Thymus (tissue), 11 donors: ENCODE measurements around the gene STAB2. TPM values are rescaled to one million over a fixed set of nuclear protein-coding genes. Genes with fewer than 3 reads are reported as not detected.

ENCODE experiments used
- DNase-seq, 9 donors: peaks; one replicate each; pipeline ENCODE4 v3.0.0-alpha.2; 2013; ENCODE audit warnings: low spot score in 9 of 9, low read depth in 6 of 9, missing footprints in 1 of 9
- H3K27ac ChIP-seq, 2 donors: one replicate each; pipeline ENCODE4 v1.5.1; 2013; ENCODE audit warnings: control low read depth in 1 of 2, low read depth in 1 of 2, low read length in 1 of 2, mild to moderate bottlenecking in 1 of 2, moderate library complexity in 1 of 2
- H3K27me3 ChIP-seq, 2 donors: one replicate each; pipeline ENCODE4 v1.5.1; 2013; ENCODE audit warnings: low read length in 1 of 2; ENCODE audit not compliant: control insufficient read depth in 2 of 2, insufficient read depth in 1 of 2
- H3K36me3 ChIP-seq, 2 donors: one replicate each; pipeline ENCODE4 v1.5.1; 2013; ENCODE audit warnings: low read length in 1 of 2, mild to moderate bottlenecking in 1 of 2, moderate library complexity in 1 of 2; ENCODE audit not compliant: control insufficient read depth in 2 of 2, insufficient read depth in 2 of 2
- H3K4me1 ChIP-seq, 2 donors: one replicate each; pipeline ENCODE4 v1.5.1; 2013; ENCODE audit warnings: low read length in 2 of 2; ENCODE audit not compliant: control insufficient read depth in 2 of 2, insufficient read depth in 2 of 2
- H3K4me3 ChIP-seq, 2 donors: one replicate each; pipeline ENCODE4 v1.5.1; 2013; ENCODE audit warnings: low read length in 2 of 2, control low read depth in 1 of 2, mild to moderate bottlenecking in 1 of 2
- H3K9me3 ChIP-seq, 2 donors: one replicate each; pipeline ENCODE4 v1.5.1; 2013; ENCODE audit warnings: low read length in 1 of 2, mild to moderate bottlenecking in 1 of 2; ENCODE audit not compliant: control insufficient read depth in 2 of 2, insufficient read depth in 1 of 2
- WGBS: extraction: QIAGEN DNeasy Blood & Tissue Kit; methylation state at CpG from one replicate; pipeline ENCODE4 v1.1.7; 2013; 5-methylcytosine and 5-hydroxymethylcytosine counted together
- polyA plus RNA-seq: library from polyadenylated mRNA; stranded (reverse); fragments of 200-250 nt; gene quantifications from one replicate; pipeline ENCODE4 v1.2.3, GENCODE V29; 2013
- total RNA-seq: library from RNA; stranded (reverse); fragments of 120-200 nt; gene quantifications from one replicate; pipeline ENCODE4 v1.2.4, GENCODE V29; 2013
- donor health status: healthy.

Gene STAB2
- total and polyA plus RNA-seq, 2 donors = 0.11 to 0.24 TPM

DNA sequence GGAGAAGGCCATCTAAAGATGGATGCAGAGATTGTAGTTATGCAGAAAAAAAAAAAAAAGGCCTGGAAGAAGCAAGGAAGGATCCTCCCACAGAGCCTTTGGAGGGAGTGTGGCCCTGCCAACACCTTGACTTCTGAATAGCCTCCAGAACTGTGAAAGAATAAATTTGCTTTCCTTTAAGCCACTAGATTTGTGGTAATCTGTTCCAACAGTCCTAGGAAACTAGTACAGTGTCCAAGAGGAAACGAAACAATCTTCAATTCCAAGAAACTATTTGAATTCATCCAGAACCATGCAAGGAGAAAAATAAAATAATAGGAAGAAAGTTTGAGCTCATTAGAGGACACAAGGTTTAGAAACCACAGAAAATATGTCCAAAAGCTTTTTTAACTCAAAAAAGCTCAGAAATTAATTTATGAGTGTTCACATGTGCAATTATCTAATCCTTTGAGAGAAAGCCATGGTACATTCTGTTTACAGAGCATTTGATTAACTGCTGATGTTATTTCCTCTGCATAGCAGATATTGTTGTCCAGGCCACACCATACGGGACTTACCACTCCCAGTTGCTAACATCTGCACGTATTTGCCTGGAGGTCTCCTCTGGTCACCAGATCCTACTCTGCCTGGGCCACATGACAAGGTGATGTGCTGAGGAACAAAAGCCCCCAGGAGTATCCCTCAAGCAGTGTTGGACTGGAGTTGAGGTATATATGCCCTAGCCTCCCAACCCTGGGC lies 30.0 kb upstream of the STAB2 start:
- Histone ChIP-seq H3K9me3 (no peaks in the 10 kb centered on the region), H3K4me1 (no peaks in the 10 kb centered on the region), H3K36me3 (no peaks in the 10 kb centered on the region), H3K27me3 (no peaks in the 10 kb centered on the region), H3K4me3 (no peak overlapping the region), H3K27ac (no peak overlapping the region)
- DNase-seq = no peak
- WGBS = 89% methylated on average over 3 of the region's 3 CpGs

DNA sequence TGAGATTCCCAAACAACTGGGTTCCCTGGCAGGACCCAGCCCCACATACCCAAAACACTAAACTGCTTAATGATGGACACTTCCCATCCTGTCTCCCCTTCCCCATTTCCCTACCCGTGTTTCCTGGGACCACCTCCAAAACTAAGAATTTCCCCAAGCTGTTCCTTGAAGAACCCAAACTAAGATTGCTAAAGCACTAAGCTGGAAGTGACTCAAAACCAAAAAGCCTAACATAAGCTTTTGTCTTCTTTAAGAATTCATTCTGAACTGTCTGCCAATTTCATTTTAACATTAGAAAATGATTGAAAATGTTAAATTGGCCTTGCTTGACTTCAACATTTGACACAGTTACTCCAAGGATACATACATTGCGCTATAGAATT lies 29.5 kb upstream of the STAB2 start:
- no peaks in the 10 kb centered on the region for H3K36me3 ChIP-seq
- 94% methylated on average over 2 of the region's 2 CpGs for WGBS
- H3K27ac ChIP-seq = no peak overlapping the region

GRCh38 chr12:103558879-103559278 lies 28.2 kb upstream of the STAB2 start:
- no peak for DNase-seq
- no peaks in the 10 kb centered on the region for H3K27me3 ChIP-seq
- no peak overlapping the region for H3K4me3 ChIP-seq
- H3K27ac ChIP-seq = no peak overlapping the region
- H3K9me3 ChIP-seq = no peaks in the 10 kb centered on the region
- 76% methylated on average over 1 of the region's 1 CpG for WGBS
- no peaks in the 10 kb centered on the region for H3K36me3 ChIP-seq
- no peaks in the 10 kb centered on the region for H3K4me1 ChIP-seq

More for the DNA sequence above, 29.5 kb upstream of the STAB2 start:
- no peak overlapping the region for H3K4me3 ChIP-seq
- H3K9me3 ChIP-seq = no peaks in the 10 kb centered on the region
- no peak for DNase-seq
- H3K4me1 ChIP-seq = no peaks in the 10 kb centered on the region
- no peaks in the 10 kb centered on the region for H3K27me3 ChIP-seq

- DNase-seq = no peak
- no peaks in the 10 kb centered on the region for H3K4me1 ChIP-seq
- no peaks in the 10 kb centered on the region for H3K36me3 ChIP-seq
- no peak overlapping the region for H3K27ac ChIP-seq
- no peaks in the 10 kb centered on the region for H3K27me3 ChIP-seq
- no peak overlapping the region for H3K4me3 ChIP-seq
- H3K9me3 ChIP-seq = no peaks in the 10 kb centered on the region
- WGBS = 94% methylated on average over 2 of the region's 2 CpGs
Observed at GRCh38 chr12:103560604-103561101, 26.4 kb upstream of the STAB2 start.

DNA sequence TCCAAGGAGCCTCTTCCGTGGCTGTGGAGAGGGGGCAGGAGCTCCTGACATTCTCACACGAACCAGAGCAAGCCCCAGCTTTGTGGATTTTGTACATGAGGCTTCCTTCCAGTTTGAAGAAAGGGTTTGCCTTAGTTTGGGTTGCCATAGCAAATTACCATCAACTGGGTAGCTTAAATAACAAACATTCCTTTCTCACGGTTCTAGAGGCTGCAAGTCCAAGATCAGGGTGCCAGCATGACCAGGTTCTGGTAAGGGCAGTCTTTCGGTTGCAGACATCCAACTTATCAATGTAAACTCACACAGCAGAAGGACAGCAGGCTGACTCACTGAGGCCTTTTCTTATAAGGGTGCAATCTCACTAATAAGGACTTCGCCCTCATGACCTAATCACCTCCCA lies 25.9 kb upstream of the STAB2 start:
- Histone ChIP-seq H3K9me3 (no peaks in the 10 kb centered on the region), H3K36me3 (no peaks in the 10 kb centered on the region), H3K4me1 (no peaks in the 10 kb centered on the region), H3K4me3 (no peak overlapping the region), H3K27ac (no peak overlapping the region), H3K27me3 (no peaks in the 10 kb centered on the region)
- WGBS = 82% methylated on average over 5 of the region's 5 CpGs
- DNase-seq = no peak

GRCh38 chr12:103566398-103566797 lies 20.7 kb upstream of the STAB2 start:
- Histone ChIP-seq H3K9me3 (peaks cover 0 to 2% of the 10 kb centered on the region in 2 donors), H3K36me3 (no peaks in the 10 kb centered on the region), H3K4me3 (no peak overlapping the region), H3K27me3 (peaks cover 2 to 5% of the 10 kb centered on the region in 2 donors), H3K4me1 (no peaks in the 10 kb centered on the region), H3K27ac (no peak overlapping the region)
- WGBS = 98% methylated on average over 1 of the region's 1 CpG
- DNase-seq = no peak

DNA sequence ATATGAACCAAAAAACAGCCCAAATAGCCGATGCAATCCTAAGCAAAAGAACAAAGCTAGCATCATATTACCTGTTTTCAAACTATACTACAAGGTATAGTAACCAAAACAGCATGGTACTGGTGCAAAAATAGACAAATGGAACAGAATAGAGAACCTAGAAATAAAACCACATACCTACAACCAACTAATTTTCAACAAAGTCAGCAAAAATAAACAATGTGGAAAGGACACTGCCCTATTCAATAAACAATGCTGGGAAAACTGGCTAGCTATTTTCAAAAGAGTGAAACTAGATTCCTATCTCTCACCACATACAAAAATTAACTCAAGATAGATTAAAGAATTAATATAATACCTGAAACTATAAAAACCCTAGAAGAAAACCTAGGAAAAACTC lies 17.8 kb upstream of the STAB2 start:
- Histone ChIP-seq H3K4me1 (no peaks in the 10 kb centered on the region), H3K36me3 (no peaks in the 10 kb centered on the region), H3K9me3 (peaks cover 0 to 3% of the 10 kb centered on the region in 2 donors), H3K4me3 (no peak overlapping the region), H3K27me3 (peaks cover 5 to 7% of the 10 kb centered on the region in 2 donors), H3K27ac (no peak overlapping the region)
- no peak for DNase-seq
- 94% methylated on average over 1 of the region's 1 CpG for WGBS

DNA sequence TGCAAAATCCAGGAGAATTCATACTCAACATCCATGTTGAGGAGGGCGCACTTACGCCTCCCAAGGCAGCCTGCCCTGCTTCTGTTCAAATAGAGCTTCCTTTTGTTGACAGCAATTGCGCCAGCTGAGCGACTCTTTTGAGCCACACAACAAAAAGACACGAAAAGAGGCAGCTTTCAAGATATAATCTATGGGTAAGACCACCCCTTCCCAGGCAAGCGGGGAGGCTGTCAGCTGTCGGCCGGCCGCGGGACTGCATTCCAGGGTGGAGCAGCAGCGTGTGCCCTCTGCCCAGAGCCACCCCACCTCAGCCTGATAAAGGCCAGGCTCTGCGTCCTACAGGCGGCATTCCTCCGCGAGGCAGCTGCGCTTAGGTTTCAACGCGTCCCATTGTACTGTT lies 15.8 kb upstream of the STAB2 start:
- no peak for DNase-seq

GRCh38 chr12:103572312-103573045 lies 14.6 kb upstream of the STAB2 start:
- 73% methylated on average over 4 of the region's 4 CpGs for WGBS
- Histone ChIP-seq H3K4me3 (no peak overlapping the region), H3K27me3 (peaks cover 5 to 10% of the 10 kb centered on the region in 2 donors), H3K36me3 (no peaks in the 10 kb centered on the region), H3K9me3 (peaks cover 0 to 3% of the 10 kb centered on the region in 2 donors), H3K27ac (no peak overlapping the region), H3K4me1 (no peaks in the 10 kb centered on the region)
- DNase-seq = no peak

More for the DNA sequence above, 15.8 kb upstream of the STAB2 start:
- Histone ChIP-seq H3K4me3 (no peak overlapping the region), H3K27me3 (peaks cover 5 to 10% of the 10 kb centered on the region in 2 donors), H3K9me3 (peaks cover 0 to 3% of the 10 kb centered on the region in 2 donors), H3K27ac (no peak overlapping the region), H3K4me1 (no peaks in the 10 kb centered on the region), H3K36me3 (no peaks in the 10 kb centered on the region)
- 15% methylated on average over 18 of the region's 18 CpGs for WGBS
